Measurements from ENCODE around the gene LUC7L.
"Not testable (repeated sequence)": the region's sequence is repeated elsewhere in the genome, so short reads cannot be mapped to it uniquely, and the experiment has no call there.

LUC7L gene

DNA sequence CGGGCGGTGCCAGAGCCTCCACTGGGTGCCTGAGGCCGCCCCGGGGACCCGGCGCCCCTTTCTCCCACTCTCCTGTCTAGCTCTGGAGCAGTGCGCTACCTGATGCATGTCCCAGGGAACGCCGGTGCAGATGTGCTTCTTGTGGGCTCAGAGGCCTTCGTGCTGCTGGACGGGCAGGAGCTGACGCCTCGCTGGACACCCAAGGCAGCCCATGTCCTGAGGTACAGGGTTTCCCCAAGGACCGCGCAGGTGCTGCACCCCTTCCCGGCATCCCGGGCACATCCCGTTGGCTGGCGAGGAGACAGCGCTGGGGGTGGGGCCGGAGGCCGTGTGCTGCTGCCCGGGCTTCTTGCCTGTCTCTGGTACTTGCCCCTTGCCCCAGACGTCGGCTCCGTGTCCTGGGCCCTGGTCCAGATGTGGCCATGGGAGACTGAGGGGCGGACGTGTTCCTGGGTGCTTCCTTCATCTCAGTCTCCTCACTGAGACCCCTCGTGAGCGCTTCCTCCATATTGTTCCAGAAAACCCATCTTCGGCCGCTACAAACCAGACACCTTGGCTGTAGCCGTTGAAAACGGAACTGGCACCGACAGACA, 34.0 kb upstream of the LUC7L start:
- no peak for DNase-seq (ENCODE audit: low read depth in 2 of 2)

DNA sequence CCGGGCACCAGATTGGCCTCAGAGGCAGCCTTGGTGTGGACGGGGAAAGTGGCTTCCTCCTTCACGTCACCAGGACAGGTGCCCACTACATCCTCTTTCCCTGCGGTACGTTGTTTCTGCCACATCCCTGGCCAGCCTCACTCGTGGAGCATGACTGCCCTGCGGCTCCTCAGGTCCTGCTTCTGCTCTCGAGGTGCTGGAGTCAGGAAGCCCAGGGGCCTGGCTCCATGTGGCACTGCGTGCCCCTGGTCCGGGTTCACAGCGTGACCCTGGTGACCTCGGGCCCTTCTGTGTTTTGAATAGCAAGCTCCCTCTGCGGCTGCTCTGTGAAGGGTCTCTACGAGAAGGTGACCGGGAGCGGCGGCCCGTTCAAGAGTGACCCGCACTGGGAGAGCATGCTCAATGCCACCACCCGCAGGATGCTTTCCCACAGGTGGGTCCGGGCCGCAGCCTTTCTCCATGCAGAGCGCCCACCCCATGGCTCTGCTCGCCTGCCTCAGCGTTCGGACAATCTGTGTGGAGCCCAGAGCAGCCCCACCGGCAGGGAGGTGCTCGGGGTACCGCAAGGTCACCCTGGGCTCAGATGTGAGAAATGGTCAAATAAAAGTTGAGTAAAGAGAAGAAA, 33.0 kb upstream of the LUC7L start:
- no peak for DNase-seq (ENCODE audit: low read depth in 2 of 2)

DNA sequence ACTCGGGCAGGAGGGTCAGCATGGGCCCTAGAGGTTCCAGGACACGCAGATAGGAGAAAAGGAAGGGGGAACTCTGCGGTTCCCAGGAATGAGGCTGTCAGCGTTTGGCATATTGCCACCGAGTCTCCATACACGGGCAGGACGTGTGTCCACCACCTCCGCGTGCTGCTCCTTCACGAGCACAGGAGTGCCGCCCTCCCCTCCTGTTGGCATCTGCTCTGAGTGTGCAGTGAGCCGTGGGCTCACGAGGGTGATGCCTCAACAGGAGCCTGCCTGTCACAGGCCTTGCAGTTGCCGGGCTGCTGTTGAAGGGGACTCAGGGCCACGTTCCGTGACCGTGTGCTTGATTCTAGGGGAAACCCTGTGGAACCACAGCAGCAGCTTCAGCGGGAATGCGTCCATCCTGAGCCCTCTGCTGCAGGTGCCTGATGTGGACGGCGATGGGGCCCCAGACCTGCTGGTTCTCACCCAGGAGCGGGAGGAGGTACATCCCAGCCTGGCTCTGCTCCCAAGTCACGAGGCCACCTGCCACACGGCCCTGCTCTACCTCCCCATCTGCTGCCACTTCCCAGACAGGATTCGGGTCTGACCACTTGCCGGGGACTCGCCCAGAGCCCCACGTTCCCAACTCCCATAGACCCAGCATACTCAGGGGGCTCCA, 31.9 kb upstream of the LUC7L start:
- no peak for DNase-seq (ENCODE audit: low read depth in 2 of 2)

DNA sequence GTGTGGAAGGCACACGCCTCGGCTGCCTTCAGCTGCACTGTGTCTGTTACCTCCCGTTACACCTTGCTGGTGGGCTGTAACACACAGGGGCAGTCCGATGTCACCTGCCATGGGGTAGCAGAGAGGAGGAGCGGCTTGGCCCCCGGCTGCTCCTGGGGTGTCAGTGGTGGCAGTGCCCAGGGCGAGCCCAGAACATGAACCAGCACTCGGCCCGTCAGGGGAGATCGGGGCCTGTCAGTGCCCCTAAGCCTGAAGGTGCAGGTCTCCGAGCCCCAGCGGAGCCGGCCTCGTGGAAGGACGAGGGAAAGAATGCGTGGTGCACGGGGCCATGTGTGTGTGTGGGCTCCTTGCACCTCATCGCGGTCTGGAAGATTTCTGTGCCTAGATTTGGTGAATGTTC, 31.1 kb upstream of the LUC7L start:
- DNase-seq (ENCODE audit: low read depth in 2 of 2): no peak

DNA sequence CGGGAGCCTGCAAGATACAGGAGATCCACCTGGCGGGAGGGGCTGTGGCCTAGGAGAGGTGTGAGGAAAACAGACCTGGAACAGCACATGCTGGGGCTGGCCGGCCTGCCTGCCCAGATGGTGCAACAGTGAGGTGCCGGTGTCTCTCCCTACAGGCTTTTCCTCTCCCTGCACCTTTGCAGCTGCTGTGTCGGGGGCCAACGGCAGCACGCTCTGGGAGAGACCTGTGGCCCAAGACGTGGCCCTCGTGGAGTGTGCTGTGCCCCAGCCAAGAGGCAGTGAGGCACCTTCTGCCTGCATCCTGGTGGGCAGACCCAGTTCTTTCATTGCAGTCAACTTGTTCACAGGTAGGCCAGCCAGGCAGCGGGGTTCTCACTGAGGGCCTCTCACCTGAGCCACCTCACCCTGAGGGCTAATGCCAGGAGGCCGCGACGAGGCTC, 30.6 kb upstream of the LUC7L start:
- no peak for DNase-seq (ENCODE audit: low read depth in 2 of 2)

DNA sequence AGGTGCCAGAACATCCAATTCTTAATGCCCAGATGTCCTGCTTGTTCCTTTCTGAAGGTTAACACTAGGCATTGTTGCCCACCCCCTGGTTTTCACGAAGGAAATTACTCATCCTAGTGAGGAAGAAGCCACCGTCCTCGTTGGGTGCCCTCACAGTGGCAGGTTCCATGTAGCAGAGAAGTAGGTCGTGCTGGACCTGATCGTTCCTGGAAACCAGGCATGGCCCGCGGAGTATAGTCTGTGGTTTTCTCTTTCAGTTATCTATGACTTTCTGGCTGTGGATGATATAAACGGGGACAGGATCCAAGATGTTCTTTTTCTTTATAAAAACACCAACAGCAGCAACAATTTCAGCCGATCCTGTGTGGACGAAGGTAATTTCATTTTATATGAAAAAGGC, 30.0 kb upstream of the LUC7L start:
- no peak for DNase-seq (ENCODE audit: low read depth in 2 of 2)

DNA sequence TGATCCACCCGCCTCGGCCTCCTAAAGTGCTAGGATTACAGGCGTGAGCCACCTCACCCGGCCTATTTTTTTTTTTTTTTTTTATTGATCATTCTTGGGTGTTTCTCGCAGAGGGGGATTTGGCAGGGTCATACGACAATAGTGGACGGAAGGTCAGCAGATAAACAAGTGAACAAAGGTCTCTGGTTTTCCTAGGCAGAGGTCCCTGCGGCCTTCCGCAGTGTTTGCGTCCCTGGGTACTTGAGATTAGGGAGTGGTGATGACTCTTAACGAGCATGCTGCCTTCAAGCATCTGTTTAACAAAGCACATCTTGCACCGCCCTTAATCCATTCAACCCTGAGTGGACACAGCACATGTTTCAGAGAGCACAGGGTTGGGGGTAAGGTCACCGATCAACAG, 28.8 kb upstream of the LUC7L start:
- DNase-seq (ENCODE audit: low read depth in 2 of 2): not testable (repeated sequence)

DNA sequence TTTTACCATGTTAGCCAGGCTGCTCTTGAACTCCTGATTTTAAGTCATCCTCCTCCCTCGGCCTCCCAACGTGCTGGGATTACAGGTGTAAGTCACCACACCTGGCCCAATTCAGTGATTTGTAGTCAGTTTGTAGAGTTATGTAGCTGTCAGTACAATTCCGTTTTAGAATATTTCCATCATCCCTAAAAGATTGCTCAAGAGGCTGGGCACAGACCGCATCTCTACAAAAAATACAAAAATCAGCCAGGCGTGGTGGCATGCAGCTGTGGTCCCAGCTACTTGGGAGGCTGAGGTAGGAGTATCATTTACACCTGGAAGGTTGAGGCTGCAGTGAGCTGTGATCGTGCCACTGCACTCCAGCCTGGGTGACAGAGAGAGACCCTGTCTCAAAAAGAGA, 25.9 kb upstream of the LUC7L start:
- DNase-seq (ENCODE audit: low read depth in 2 of 2): no peak

DNA sequence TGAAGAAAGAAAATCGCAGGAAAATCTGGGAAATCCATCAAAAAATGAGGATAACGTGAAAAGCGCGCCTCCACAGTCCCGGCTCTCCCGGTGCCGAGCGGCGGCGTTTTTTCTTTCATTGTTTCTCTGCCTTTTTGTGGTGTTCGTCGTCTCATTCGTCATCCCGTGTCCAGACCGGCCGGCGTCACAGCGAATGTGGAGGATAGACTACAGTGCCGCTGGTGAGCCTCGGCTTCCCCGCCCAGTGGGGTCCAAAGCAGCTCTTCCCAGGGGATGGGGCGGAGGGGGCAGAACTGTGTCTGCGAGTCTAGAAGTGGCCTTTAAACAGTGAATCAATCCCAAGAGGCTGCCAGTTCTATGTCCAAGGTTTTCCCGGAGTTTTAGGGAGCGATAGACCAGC, 25.2 kb upstream of the LUC7L start:
- DNase-seq (ENCODE audit: low read depth in 2 of 2): no peak

DNA sequence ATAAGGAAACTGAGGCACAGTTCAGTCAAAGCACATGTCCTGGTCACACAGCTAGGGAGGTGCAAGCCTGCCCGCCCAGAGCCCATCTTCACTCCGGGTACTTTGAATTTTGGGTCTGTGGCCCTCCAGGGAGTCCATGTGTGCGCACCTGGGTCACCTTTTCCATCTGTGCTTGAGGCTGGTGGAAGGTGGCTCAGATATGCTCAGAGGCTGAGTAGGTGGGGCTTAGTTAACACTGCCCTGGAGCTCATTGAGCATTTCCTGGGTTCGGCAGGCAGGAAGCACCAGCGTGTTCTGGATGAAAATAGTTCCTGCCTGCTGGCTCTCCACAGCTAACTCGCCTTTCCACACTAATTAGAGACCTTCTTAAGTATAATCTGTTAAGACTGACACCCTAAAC, 24.6 kb upstream of the LUC7L start:
- no peak for DNase-seq (ENCODE audit: low read depth in 2 of 2)

DNA sequence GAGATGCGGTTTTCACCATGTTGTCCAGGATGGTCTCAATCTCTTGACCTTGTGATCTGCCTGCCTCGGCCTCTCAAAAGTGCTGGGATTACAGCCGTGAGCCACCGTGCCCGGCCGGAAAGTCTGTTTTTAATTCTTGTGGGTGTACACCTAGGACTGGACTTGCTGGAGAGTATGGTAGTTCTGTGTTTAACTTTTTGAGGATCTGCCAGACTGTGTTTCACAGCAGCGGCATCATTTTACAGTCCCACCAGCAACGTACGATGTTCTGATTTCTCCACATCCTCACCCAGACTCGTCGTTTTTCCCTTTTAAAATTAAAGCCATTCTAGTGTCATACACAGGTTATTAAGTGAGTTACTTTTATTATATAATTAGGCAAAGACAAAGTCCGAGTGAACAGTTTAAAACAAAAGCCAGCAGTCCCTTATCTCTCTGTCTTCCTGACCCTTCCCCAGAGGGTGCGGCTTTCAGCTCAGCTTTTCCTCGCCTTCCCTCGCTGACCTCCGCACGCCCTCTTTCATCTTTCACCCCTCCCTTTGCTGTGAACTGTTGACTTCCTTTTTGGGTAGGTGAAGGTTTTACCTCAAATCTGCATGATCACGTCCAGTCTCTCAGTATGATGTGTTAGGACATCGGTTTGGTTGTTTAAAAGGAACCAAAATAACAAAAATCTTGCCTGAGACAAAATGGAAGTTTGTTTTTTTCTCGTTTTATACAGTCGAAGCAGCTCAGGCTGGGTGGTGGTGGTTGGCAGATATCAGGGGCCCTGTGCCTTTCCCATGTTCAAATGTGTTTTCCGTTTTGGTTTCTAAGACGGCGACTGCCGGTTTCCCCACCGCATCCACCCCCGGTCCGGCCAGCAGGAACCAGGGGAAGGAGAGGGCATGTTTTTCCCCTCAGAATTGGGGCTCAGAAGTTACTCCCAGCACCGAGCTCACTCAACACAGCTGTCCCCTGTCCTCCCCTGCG, 23.4 kb upstream of the LUC7L start:
- peak in 1 of 2 donors; percentile 14 for DNase-seq (ENCODE audit: low read depth in 2 of 2)

DNA sequence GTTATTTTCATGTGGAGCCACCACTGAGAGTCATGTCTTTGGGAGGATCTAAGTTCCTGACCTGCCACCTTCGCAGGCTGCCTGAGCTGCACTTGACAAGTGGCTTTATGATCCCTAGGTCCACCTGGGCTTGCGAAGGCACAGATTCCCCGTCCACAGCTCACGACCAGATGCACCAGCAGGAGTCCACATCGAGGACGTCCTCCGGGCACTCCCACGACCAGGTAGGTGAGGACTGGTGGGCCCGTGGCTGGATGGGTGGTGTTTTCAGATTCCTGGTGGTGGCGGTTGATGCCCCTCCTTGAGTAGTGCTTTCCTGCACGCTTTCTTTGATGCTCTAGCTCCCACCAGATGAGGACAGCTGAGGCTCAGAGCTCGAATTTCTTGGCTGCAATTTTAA, 20.2 kb upstream of the LUC7L start:
- DNase-seq (ENCODE audit: low read depth in 2 of 2): no peak

DNA sequence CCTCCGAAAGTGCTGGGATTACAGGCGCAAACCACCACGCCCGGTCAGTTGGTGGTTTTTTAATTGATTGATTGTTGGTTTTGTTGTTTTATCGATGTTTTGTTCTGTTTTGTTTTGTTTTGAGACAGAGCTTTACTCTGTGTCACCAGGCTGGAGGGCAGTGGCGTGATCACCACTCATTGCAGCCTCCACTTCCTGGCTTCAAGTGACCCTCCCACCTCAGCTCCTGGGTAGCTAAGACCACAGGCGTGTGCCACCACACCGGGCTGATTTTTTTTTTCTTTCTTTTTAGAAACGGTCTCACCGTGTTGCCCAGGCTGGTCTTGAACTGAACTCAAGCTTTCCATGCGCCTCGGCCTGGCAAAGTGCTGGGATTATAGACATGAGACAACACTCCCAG, 17.8 kb upstream of the LUC7L start:
- no peak for DNase-seq (ENCODE audit: low read depth in 2 of 2)

DNA sequence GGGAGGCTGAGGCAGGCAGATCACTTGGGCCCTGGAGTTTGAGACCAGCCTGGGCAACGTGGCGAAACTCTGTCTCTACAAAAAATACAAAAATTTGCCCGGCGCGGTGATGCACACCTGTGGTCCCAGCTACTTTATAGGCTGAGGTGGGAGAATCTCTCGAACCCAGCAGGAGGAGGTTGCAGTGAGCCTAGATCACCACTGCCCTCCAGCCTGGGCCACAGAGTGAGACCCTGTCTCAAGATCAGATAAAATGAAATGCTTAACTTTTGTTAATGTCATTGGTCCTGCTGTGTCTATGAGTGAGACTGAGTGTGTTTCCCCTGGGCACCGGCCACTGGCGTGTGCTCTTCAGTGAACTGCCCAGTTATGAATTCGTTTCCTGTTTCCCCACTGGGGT, 15.9 kb upstream of the LUC7L start:
- no peak for DNase-seq (ENCODE audit: low read depth in 2 of 2)

DNA sequence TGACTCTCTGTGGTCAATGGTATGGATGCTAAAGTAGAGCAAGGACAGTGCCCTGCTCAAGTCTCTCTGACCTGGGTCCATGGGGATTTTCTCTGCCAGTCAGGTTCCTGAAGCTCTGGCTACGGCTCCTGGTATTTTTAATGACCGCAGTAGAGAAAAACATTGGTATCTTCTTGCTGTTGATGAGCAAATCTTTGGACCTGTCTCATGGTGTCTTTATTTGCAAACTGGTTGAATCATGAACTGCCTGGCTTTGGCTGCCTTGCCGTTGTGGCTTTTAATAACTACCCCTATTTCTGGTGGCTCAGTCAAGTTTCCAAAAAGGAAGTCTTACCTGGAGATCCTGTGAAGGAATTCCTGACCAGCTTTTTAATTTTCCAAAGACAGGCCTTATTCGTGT, 14.1 kb upstream of the LUC7L start:
- no peak for DNase-seq (ENCODE audit: low read depth in 2 of 2)

DNA sequence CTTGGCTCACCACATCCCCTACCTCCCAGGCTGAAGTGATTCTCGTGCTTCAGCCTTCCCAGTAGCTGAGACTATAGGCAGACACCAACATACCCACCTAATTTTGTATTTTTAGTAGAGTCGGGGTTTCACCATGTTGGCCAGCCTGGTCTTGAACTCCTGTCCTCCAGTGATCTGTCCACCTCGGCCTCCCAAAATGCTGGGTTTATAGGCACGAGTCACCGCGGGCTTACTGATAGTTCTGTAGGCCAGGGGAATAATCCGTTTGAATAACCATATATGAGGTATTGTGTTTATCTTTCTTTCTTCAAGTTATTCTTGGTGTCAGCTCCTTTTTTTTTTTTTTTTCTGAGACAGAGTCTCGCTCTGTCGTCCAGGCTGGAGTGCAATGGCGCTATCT, 13.0 kb upstream of the LUC7L start:
- no peak for DNase-seq (ENCODE audit: low read depth in 2 of 2)

DNA sequence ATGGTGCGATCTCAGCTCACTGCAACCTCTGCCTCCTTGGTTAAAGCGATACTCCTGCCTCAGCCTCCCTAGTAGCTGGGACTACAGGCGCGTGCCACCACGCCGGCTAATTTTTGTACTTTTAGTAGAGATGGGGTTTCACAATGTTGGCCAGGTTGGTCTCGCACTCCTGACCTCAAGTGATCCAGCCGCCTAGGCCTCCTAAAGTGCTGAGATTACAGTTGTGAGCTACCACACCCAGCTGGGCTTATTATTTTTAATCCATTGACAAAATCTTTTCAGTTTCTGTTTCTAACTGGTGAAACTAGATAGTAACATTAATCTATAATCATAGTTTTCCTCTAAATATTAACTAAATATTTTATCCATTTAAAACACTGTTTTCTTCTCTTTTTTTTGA, 11.3 kb upstream of the LUC7L start:
- no peak for DNase-seq (ENCODE audit: low read depth in 2 of 2)

DNA sequence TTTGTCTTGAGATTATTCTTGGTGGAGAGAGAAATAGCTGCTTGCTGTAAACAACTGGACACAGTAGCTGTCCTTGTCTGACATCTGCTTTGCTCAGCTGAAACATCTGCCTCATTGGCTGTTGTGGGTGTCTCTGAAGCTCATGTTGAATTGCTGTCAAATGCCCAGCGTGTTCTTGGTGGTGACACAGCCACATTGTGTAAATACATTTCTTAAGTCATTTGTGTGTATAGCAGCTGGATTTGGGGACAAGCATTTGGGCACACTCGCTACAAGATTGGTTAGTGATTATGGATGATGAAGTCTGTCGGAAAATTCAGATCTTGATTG, 10.7 kb upstream of the LUC7L start:
- DNase-seq (ENCODE audit: low read depth in 2 of 2): no peak

DNA sequence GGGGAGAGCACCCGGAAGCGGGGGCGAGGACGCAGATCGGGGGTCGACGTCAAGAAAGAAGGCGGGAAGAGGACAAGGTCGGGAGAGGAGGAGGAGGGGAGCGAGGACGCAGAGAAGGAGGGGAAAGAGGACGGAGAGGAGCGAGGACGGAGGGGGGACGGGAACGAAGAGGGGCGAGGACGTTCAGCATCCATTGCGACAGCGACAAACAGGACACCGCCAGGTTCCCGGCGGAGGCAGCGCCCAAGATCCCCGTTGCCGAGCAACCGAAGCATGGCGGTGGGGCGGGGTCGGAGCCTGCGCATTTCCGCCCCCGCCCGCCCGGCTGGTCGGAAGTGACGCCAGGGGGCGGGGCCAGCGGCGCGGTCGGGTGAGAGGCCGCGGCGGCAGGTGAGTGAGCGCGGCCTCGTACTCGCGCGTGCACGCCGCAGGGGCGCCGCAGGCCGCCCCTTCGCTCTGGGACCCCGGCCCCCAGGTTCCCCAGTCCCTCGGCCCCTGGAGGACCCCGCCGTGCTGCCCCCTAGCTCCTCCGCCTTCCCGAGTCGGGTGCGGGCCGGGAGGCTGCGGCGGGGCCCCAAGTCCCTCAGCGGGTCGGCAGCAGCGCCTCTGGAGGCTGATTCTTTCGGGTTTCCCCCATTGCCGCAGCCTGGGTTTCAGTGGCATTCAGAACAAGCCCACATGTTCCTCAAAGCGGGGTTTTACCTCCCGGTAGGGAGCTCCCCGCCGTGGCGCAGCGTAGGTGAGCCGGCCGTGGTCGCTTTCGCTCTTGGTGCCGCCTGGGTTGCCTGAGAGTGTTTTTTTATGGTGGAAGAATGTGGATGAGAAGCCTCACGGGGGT, 5.4 kb upstream of the LUC7L start, which contains the start of gene FAM234A:
Gene FAM234A (plus strand): TSS at position 354 of the 838 bp plus-strand sequence. CDS start 19,593 bp downstream, outside the sequence.
- peak; percentile 90 to 97 for DNase-seq (ENCODE audit: low read depth in 2 of 2)

DNA sequence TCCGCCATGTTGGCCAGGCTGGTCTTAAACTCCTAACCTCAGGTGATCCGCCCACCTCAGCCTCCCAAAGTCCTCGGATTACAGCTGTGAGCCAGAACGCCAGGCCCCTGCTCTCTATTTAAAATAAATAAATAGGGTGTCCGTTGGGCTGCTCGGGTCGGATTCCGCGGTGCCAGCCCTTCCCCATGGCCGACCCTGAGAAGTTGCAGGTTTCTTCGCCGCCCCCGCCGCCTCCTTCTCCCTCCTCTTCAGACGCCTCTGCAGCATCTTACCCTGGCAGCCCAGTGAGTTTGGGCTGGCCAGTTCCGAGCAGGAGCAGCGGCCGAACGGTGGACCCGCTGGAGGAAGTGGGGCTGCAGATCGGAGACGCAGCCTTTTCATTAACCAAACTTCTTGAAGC, 1.7 kb upstream of the LUC7L start:
- DNase-seq (ENCODE audit: low read depth in 2 of 2): no peak

DNA sequence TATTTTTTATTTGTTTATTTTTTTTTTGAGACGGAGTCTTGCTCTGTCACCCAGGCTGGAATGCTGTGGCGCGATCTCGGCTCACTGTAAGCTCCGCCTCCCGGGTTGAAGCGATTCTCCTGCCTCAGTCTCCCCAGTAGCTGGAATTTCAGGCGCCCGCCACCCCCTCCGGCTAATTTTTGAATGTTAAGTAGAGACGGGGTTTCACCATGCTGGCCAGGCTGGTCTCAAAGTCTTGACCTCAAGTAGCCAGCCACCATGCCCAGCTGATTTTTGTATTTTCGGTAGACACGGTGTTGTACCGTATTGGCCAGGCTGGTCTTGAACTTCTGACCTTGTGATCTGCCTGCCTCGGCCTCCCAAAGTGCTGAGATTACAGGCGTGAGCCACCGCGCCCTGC, 1.1 kb upstream of the LUC7L start:
- DNase-seq (ENCODE audit: low read depth in 2 of 2): not testable (repeated sequence)

All from stimulated activated CD8-positive, alpha-beta memory T cell treated with anti-CD3 and anti-CD28 coated beads, Interleukin-2, amount 100 ng/mL, for 48 hours (primary cell).